IPS-11a (cell line): ENCODE measurements around the gene AXL.
"Not testable (repeated sequence)": the region's sequence is repeated elsewhere in the genome, so short reads cannot be mapped to it uniquely, and the experiment has no call there.

Source experiments
- H3K4me3 ChIP-seq: one replicate; pipeline ENCODE4 v1.5.1; 2013; ENCODE audit warnings: low read depth, low read length, control low read depth

The AXL gene

GRCh38 chr19:41269571-41269970 lies 50.5 kb downstream of the AXL start:
- H3K4me3 ChIP-seq, result no peak overlapping the region

GRCh38 chr19:41273076-41273475 lies 54.1 kb downstream of the AXL start:
- no peak overlapping the region for H3K4me3 ChIP-seq

- H3K4me3 ChIP-seq, result no peak overlapping the region
Observed at GRCh38 chr19:41274802-41275201, 55.8 kb downstream of the AXL start.

- no peak overlapping the region for H3K4me3 ChIP-seq
Observed at GRCh38 chr19:41276231-41276630, 57.2 kb downstream of the AXL start.

GRCh38 chr19:41278478-41278877 lies 59.5 kb downstream of the AXL start:
- H3K4me3 ChIP-seq, result no peak overlapping the region

- H3K4me3 ChIP-seq, result no peak overlapping the region
Observed at GRCh38 chr19:41288673-41289530, 69.9 kb downstream of the AXL start.

GRCh38 chr19:41289814-41290213 lies 70.8 kb downstream of the AXL start:
- not testable (repeated sequence) for H3K4me3 ChIP-seq

GRCh38 chr19:41294393-41294792 lies 75.4 kb downstream of the AXL start:
- H3K4me3 ChIP-seq, result no peak overlapping the region

GRCh38 chr19:41295499-41295898 lies 76.5 kb downstream of the AXL start:
- no peak overlapping the region for H3K4me3 ChIP-seq

- H3K4me3 ChIP-seq, result no peak overlapping the region
Observed at GRCh38 chr19:41296433-41296871, 77.4 kb downstream of the AXL start.

- H3K4me3 ChIP-seq, result no peak overlapping the region
Observed at GRCh38 chr19:41297628-41298347, 78.8 kb downstream of the AXL start.

- H3K4me3 ChIP-seq, result no peak overlapping the region
Observed at GRCh38 chr19:41298348-41298964, 79.4 kb downstream of the AXL start.

- no peak overlapping the region for H3K4me3 ChIP-seq
Observed at GRCh38 chr19:41299046-41299754, 80.2 kb downstream of the AXL start.

GRCh38 chr19:41299755-41300089 lies 80.7 kb downstream of the AXL start:
- H3K4me3 ChIP-seq, result no peak overlapping the region

GRCh38 chr19:41300555-41300954 lies 81.5 kb downstream of the AXL start:
- no peak overlapping the region for H3K4me3 ChIP-seq

- H3K4me3 ChIP-seq, result no peak overlapping the region
Observed at GRCh38 chr19:41302624-41303351, 83.8 kb downstream of the AXL start.

GRCh38 chr19:41303954-41304353 lies 84.9 kb downstream of the AXL start:
- no peak overlapping the region for H3K4me3 ChIP-seq

- no peak overlapping the region for H3K4me3 ChIP-seq
Observed at GRCh38 chr19:41304706-41305483, 85.9 kb downstream of the AXL start.

- H3K4me3 ChIP-seq, result no peak overlapping the region
Observed at GRCh38 chr19:41305927-41306793, 87.1 kb downstream of the AXL start.
